ENCODE results near the gene GP1BB.

GRCh38 chr22:19716829-19717105 lies 6.6 kb upstream of the GP1BB start:
- TF ChIP-seq ARID3A (IDR thresholded peaks at IDR 0.05; ENCODE audit: low read depth, low read length) (no peak), ZNF121 (CRISPR knock-in tag; IDR thresholded peaks at IDR 0.05) (no peak), MEIS2 (CRISPR knock-in tag; IDR thresholded peaks at IDR 0.05) (no peak), ZNF572 (CRISPR knock-in tag; IDR thresholded peaks at IDR 0.05) (no peak), ZNF10 (CRISPR knock-in tag; IDR thresholded peaks at IDR 0.05; ENCODE audit: borderline replicate concordance, low read depth) (no peak), ZNF543 (CRISPR knock-in tag; IDR thresholded peaks at IDR 0.05) (no peak), JUND (CRISPR knock-in tag; IDR thresholded peaks at IDR 0.05) (no peak), PRDM4 (CRISPR knock-in tag; IDR thresholded peaks at IDR 0.05; ENCODE audit: borderline replicate concordance) (no peak), ARID2 (CRISPR knock-in tag; IDR thresholded peaks at IDR 0.05; ENCODE audit: borderline replicate concordance) (no peak), JUNB (CRISPR knock-in tag; IDR thresholded peaks at IDR 0.05; ENCODE audit: borderline replicate concordance) (no peak), POLR2AphosphoS5 (IDR thresholded peaks at IDR 0.05; ENCODE audit: low read depth, low read length) (no peak), YY1 (IDR thresholded peaks at IDR 0.05; ENCODE audit: insufficient read depth, insufficient replicate concordance, low read depth, low read length) (no peak)

Data from HepG2 (cell line).